WTC11 (cell line): ENCODE results near the gene ALKBH2. TPM values are rescaled to one million over a fixed set of nuclear protein-coding genes. Genes with fewer than 3 reads are reported as not detected.

ENCODE experiments used
- AFF4 ChIP-seq: sonication (generic); formaldehyde crosslinking; IDR thresholded peaks from 2 replicates; pipeline ENCODE4 v1.8.1; 2023; ENCODE audit warnings: mild to moderate bottlenecking, missing genetic modification reagents, borderline replicate concordance
- AR ChIP-seq: fragments of 250-450 bp; sonication (Bioruptor Pico); IDR thresholded peaks from 2 replicates; pipeline ENCODE4 v1.9.0; 2021; ENCODE audit warnings: mild to moderate bottlenecking
- ARID4B ChIP-seq: sonication (generic); formaldehyde crosslinking; IDR thresholded peaks from 2 replicates; pipeline ENCODE4 v1.8.0; 2023; ENCODE audit warnings: missing genetic modification reagents, mild to moderate bottlenecking, borderline replicate concordance
- ATF1 ChIP-seq: sonication (generic); formaldehyde crosslinking; IDR thresholded peaks from 2 replicates; pipeline ENCODE4 v1.8.1; 2023; ENCODE audit warnings: mild to moderate bottlenecking, moderate library complexity, missing genetic modification reagents
- ATF6 ChIP-seq: sonication (generic); formaldehyde crosslinking; IDR thresholded peaks from 2 replicates; pipeline ENCODE4 v1.8.1; 2023; ENCODE audit warnings: mild to moderate bottlenecking, missing genetic modification reagents
- CREM ChIP-seq: sonication (generic); formaldehyde crosslinking; IDR thresholded peaks from 2 replicates; pipeline ENCODE4 v1.8.1; 2022; ENCODE audit warnings: mild to moderate bottlenecking, missing genetic modification reagents, moderate library complexity
- ETV6 ChIP-seq: sonication (generic); formaldehyde crosslinking; IDR thresholded peaks from 2 replicates; pipeline ENCODE4 v1.8.1; 2022; ENCODE audit warnings: mild to moderate bottlenecking, missing genetic modification reagents
- FOXK1 ChIP-seq: sonication (generic); formaldehyde crosslinking; IDR thresholded peaks from 2 replicates; pipeline ENCODE4 v1.8.0; 2022; ENCODE audit warnings: mild to moderate bottlenecking, moderate library complexity, missing genetic modification reagents
- GABPB1 ChIP-seq: sonication (generic); formaldehyde crosslinking; IDR thresholded peaks from 2 replicates; pipeline ENCODE4 v1.8.1; 2023; ENCODE audit warnings: mild to moderate bottlenecking, missing genetic modification reagents
- MYBL2 ChIP-seq: sonication (generic); formaldehyde crosslinking; IDR thresholded peaks from 2 replicates; pipeline ENCODE4 v1.8.1; 2023; ENCODE audit warnings: mild to moderate bottlenecking, moderate library complexity, missing genetic modification reagents
- NR2C2 ChIP-seq: sonication (generic); formaldehyde crosslinking; IDR thresholded peaks from 2 replicates; pipeline ENCODE4 v1.8.0; 2022; ENCODE audit warnings: mild to moderate bottlenecking, missing genetic modification reagents
- SMAD3 ChIP-seq: sonication (generic); formaldehyde crosslinking; IDR thresholded peaks from 2 replicates; pipeline ENCODE4 v1.8.0; 2022; ENCODE audit warnings: missing genetic modification reagents, mild to moderate bottlenecking, borderline replicate concordance
- SP1 ChIP-seq: sonication (generic); formaldehyde crosslinking; conservative IDR thresholded peaks from 2 replicates; pipeline ENCODE4 v1.8.1; 2022; ENCODE audit warnings: missing genetic modification reagents
- total RNA-seq: library from RNA; stranded (reverse); gene quantifications from 3 replicates; pipeline ENCODE4 v1.2.3, GENCODE V29; 2021
- TF ChIP-seq, protein P1 (sequence below): sonication (generic); formaldehyde crosslinking; IDR thresholded peaks from 2 replicates; pipeline ENCODE4 v1.8.0; 2022; ENCODE audit warnings: mild to moderate bottlenecking, missing genetic modification reagents

Gene ALKBH2
- total RNA-seq, 1 experiment from 2014 or later, result 15.2 TPM

- TF ChIP-seq, protein P1, sequence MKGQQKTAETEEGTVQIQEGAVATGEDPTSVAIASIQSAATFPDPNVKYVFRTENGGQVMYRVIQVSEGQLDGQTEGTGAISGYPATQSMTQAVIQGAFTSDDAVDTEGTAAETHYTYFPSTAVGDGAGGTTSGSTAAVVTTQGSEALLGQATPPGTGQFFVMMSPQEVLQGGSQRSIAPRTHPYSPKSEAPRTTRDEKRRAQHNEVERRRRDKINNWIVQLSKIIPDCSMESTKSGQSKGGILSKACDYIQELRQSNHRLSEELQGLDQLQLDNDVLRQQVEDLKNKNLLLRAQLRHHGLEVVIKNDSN (CRISPR knock-in tag), result no peak
- TF ChIP-seq ARID4B (peak; percentile 73; the same call in 1 of the 2 replicates), GABPB1 (peak; percentile 94), CREM (CRISPR knock-in tag) (peak; percentile 82; the same call in 1 of the 2 replicates), ETV6 (peak; percentile 77; the same call in 1 of the 2 replicates), SMAD3 (CRISPR knock-in tag) (no peak), AFF4 (CRISPR knock-in tag) (no peak), AR (CRISPR knock-in tag) (no peak), FOXK1 (CRISPR knock-in tag) (peak; percentile 88), SP1 (peak; percentile 80), NR2C2 (CRISPR knock-in tag) (no peak), ATF6 (CRISPR knock-in tag) (no peak), ATF1 (CRISPR knock-in tag) (no peak), MYBL2 (CRISPR knock-in tag) (peak; percentile 87; the same call in 1 of the 2 replicates)
Observed at GRCh38 chr12:109052414-109053323, 40.6 kb downstream of the ALKBH2 start, which contains the start of gene USP30 (continued).
